ENCODE data around the gene MEGF6.
A peak's percentile ranks its signal among the peaks of the same experiment; 100 is the strongest.

The MEGF6 gene

DNA sequence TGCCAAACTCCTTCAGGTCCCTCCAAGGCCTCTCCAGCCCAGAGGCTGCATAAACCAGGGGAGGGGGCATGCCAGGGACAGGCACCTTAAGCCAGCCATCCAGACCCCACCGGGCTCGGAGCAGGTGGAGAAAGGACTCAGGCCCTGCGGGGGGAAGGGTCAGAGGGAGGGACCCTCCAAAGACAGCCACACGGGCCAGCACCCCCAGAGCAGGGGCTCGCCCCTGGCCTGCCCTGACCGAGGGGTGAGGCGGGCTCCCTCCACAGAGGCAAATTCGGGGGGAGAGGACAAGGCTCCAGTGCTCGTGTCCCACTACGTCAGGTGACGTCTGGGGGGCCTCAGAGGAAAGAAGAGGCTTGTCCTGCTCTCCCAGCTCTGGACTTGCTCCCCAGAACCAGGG, 8.2 kb downstream of the MEGF6 start:
- H3K27me3 ChIP-seq (ENCODE audit: insufficient read depth, poor library complexity, severe bottlenecking), result no peaks in the 10 kb centered on the region
- DNase-seq (ENCODE audit: low read depth in 1 of 2, low spot score in 1 of 2), result no peak
- peak overlapping the region; percentile 47 for H3K27ac ChIP-seq (replicated peaks)
- H3K4me3 ChIP-seq (replicated peaks; ENCODE audit: insufficient read depth, low read length), result no peak overlapping the region
- TF ChIP-seq, protein P1, sequence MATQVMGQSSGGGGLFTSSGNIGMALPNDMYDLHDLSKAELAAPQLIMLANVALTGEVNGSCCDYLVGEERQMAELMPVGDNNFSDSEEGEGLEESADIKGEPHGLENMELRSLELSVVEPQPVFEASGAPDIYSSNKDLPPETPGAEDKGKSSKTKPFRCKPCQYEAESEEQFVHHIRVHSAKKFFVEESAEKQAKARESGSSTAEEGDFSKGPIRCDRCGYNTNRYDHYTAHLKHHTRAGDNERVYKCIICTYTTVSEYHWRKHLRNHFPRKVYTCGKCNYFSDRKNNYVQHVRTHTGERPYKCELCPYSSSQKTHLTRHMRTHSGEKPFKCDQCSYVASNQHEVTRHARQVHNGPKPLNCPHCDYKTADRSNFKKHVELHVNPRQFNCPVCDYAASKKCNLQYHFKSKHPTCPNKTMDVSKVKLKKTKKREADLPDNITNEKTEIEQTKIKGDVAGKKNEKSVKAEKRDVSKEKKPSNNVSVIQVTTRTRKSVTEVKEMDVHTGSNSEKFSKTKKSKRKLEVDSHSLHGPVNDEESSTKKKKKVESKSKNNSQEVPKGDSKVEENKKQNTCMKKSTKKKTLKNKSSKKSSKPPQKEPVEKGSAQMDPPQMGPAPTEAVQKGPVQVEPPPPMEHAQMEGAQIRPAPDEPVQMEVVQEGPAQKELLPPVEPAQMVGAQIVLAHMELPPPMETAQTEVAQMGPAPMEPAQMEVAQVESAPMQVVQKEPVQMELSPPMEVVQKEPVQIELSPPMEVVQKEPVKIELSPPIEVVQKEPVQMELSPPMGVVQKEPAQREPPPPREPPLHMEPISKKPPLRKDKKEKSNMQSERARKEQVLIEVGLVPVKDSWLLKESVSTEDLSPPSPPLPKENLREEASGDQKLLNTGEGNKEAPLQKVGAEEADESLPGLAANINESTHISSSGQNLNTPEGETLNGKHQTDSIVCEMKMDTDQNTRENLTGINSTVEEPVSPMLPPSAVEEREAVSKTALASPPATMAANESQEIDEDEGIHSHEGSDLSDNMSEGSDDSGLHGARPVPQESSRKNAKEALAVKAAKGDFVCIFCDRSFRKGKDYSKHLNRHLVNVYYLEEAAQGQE (IDR thresholded peaks at IDR 0.05; ENCODE audit: insufficient replicate concordance, low read depth), result no peak
- TF ChIP-seq GABPA (IDR thresholded peaks at IDR 0.05; ENCODE audit: low read depth), result no peak
- TF ChIP-seq SPI1 (IDR thresholded peaks at IDR 0.05; ENCODE audit: borderline replicate concordance, low read depth), result no peak
- TF ChIP-seq CTCF (IDR thresholded peaks at IDR 0.05; ENCODE audit: insufficient read depth, low read length), result no peak
- TF ChIP-seq POLR2AphosphoS5 (IDR thresholded peaks at IDR 0.05; ENCODE audit: low read depth), result no peak

DNA sequence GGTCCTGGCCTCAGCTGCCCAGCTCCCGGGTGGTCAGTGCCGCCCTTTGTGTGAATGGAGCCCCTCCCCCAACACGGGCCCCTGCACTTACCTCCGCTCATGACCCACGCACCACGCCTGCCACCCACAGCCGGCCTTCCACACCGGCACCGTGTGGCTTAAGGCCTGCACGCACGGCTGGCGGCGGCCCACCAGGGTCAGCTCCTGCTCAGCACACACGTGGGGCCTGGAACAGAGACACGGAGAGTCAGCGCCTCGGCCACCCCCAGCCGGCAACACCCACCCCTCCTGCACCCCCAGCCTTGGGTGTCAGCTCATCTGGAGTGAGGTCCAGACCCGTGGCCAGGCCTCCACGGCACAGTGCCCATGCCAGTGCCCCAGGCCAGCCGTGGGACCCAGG, 8.9 kb downstream of the MEGF6 start:
- DNase-seq (ENCODE audit: low read depth in 1 of 2, low spot score in 1 of 2), result no peak
- H3K4me3 ChIP-seq (replicated peaks; ENCODE audit: insufficient read depth, low read length), result no peak overlapping the region
- no peak for TF ChIP-seq POLR2AphosphoS5 (IDR thresholded peaks at IDR 0.05; ENCODE audit: low read depth)
- no peak for TF ChIP-seq CTCF (IDR thresholded peaks at IDR 0.05; ENCODE audit: insufficient read depth, low read length)
- TF ChIP-seq, protein P1 (IDR thresholded peaks at IDR 0.05; ENCODE audit: insufficient replicate concordance, low read depth), result no peak
- no peak for TF ChIP-seq SPI1 (IDR thresholded peaks at IDR 0.05; ENCODE audit: borderline replicate concordance, low read depth)
- TF ChIP-seq GABPA (IDR thresholded peaks at IDR 0.05; ENCODE audit: low read depth), result no peak
- peak overlapping the region; percentile 47; the same call in 1 of the 2 replicates for H3K27ac ChIP-seq (replicated peaks)
- H3K27me3 ChIP-seq (ENCODE audit: insufficient read depth, poor library complexity, severe bottlenecking), result no peaks in the 10 kb centered on the region

- Histone ChIP-seq H3K4me3 (replicated peaks; ENCODE audit: insufficient read depth, low read length) (no peak overlapping the region), H3K27ac (replicated peaks) (no peak overlapping the region), H3K27me3 (ENCODE audit: insufficient read depth, poor library complexity, severe bottlenecking) (no peaks in the 10 kb centered on the region)
- TF ChIP-seq, protein P1 (IDR thresholded peaks at IDR 0.05; ENCODE audit: insufficient replicate concordance, low read depth), result no peak
- TF ChIP-seq CTCF (IDR thresholded peaks at IDR 0.05; ENCODE audit: insufficient read depth, low read length) (no peak), SPI1 (IDR thresholded peaks at IDR 0.05; ENCODE audit: borderline replicate concordance, low read depth) (no peak), GABPA (IDR thresholded peaks at IDR 0.05; ENCODE audit: low read depth) (no peak), POLR2AphosphoS5 (IDR thresholded peaks at IDR 0.05; ENCODE audit: low read depth) (no peak)
- no peak for DNase-seq (ENCODE audit: low read depth in 1 of 2, low spot score in 1 of 2)
These were observed 9.6 kb downstream of the MEGF6 start for GRCh38 chr1:3601743-3602142.
